MM.1S (cell line): ENCODE measurements around the gene LIPE.

Experiments used
- DNase-seq: peaks from one replicate; pipeline ENCODE4 v3.0.0-alpha.2; 2015
- H2AFZ ChIP-seq: fragments of 300-600 bp; sonication (generic); 2 replicates; pipeline ENCODE4 v1.6.0; 2016; ENCODE audit warnings: antibody characterized with exemption, low read length
- H3F3A ChIP-seq: fragments of 300-600 bp; sonication (generic); 2 replicates; pipeline ENCODE4 v1.6.1; 2016; ENCODE audit warnings: mild to moderate bottlenecking, antibody characterized with exemption, low read length, moderate library complexity, mixed read lengths; ENCODE audit not compliant: insufficient read depth
- H3K27ac ChIP-seq: fragments of 300-600 bp; sonication (generic); 2 replicates; pipeline ENCODE4 v1.5.1; 2016; ENCODE audit warnings: mild to moderate bottlenecking, low read length
- H3K27me3 ChIP-seq: fragments of 300-600 bp; sonication (generic); replicated peaks from 2 replicates; pipeline ENCODE4 v1.6.0; 2016; ENCODE audit warnings: low read length; ENCODE audit not compliant: insufficient read depth
- H3K36me3 ChIP-seq: fragments of 300-600 bp; sonication (generic); replicated peaks from 2 replicates; pipeline ENCODE4 v1.6.1; 2016; ENCODE audit warnings: mild to moderate bottlenecking, low read length, mixed read lengths; ENCODE audit not compliant: insufficient read depth
- H3K4me1 ChIP-seq: fragments of 300-600 bp; sonication (generic); 2 replicates; pipeline ENCODE4 v1.6.1; 2016; ENCODE audit warnings: low read length, mixed read lengths
- H3K4me2 ChIP-seq: fragments of 300-600 bp; sonication (generic); 2 replicates; pipeline ENCODE4 v1.6.0; 2016; ENCODE audit warnings: low read depth, low read length
- H3K4me3 ChIP-seq: fragments of 300-600 bp; sonication (generic); 2 replicates; pipeline ENCODE4 v1.5.1; 2016; ENCODE audit warnings: low read length, mixed read lengths
- H3K79me2 ChIP-seq: fragments of 300-600 bp; sonication (generic); 2 replicates; pipeline ENCODE4 v1.6.1; 2016; ENCODE audit warnings: mixed run types, low read length, mixed read lengths
- H3K9ac ChIP-seq: fragments of 300-600 bp; sonication (generic); 2 replicates; pipeline ENCODE4 v1.6.1; 2016; ENCODE audit warnings: low read length, mixed read lengths
- H3K9me2 ChIP-seq: fragments of 300-600 bp; sonication (generic); replicated peaks from 2 replicates; pipeline ENCODE4 v1.6.1; 2016; ENCODE audit warnings: mild to moderate bottlenecking, low read length, mixed read lengths; ENCODE audit not compliant: insufficient read depth
- H3K9me3 ChIP-seq: fragments of 300-600 bp; sonication (generic); replicated peaks from 2 replicates; pipeline ENCODE4 v1.6.1; 2016; ENCODE audit warnings: mild to moderate bottlenecking, low read length, mixed read lengths; ENCODE audit not compliant: insufficient read depth
- H4K20me1 ChIP-seq: fragments of 300-600 bp; sonication (generic); 2 replicates; pipeline ENCODE4 v1.6.1; 2016; ENCODE audit warnings: mild to moderate bottlenecking, low read length, moderate library complexity, mixed read lengths; ENCODE audit not compliant: insufficient read depth
- EZH2 ChIP-seq: fragments of 300-600 bp; sonication (generic); optimal IDR thresholded peaks from 2 replicates; pipeline ENCODE3; 2017; ENCODE audit warnings: low read depth, mild to moderate bottlenecking, antibody characterized with exemption, low read length, mixed read lengths
- EZH2phosphoT487 ChIP-seq: fragments of 300-600 bp; sonication (generic); IDR thresholded peaks from 2 replicates; pipeline ENCODE4 v1.6.1; 2018; ENCODE audit warnings: antibody characterized with exemption, low read length
- TF ChIP-seq, protein P1 (sequence below): fragments of 300-600 bp; sonication (generic); IDR thresholded peaks from 2 replicates; pipeline ENCODE4 v1.5.1; 2016; ENCODE audit warnings: antibody characterized with exemption, low read length, mixed read lengths

The LIPE gene

DNA sequence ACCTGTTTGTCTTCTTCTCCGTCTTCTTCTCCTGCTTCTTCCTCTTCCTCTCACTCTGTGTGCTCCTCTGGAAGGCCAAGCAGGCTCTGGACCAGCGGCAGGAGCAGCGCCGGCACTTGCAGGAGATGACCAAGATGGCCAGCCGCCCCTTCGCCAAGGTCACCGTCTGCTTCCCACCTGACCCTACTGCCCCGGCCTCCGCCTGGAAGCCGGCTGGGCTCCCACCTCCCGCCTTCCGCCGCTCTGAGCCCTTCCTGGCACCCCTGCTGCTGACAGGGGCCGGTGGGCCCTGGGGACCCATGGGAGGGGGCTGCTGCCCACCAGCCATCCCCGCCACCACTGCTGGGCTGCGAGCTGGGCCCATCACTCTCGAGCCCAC is 51.0 kb downstream of the LIPE start:
- Histone ChIP-seq H3K79me2 (no peaks in the 10 kb centered on the region), H3K36me3 (no peaks in the 10 kb centered on the region), H3K27me3 (peaks cover 6% of the 10 kb centered on the region), H3K4me3 (no peak overlapping the region), H3K9ac (no peak overlapping the region), H3F3A (no peaks in the 10 kb centered on the region), H3K27ac (no peak overlapping the region), H2AFZ (no peak overlapping the region), H3K4me2 (no peak overlapping the region), H3K4me1 (no peaks in the 10 kb centered on the region), H3K9me3 (no peaks in the 10 kb centered on the region), H3K9me2 (no peaks in the 10 kb centered on the region), H4K20me1 (no peaks in the 10 kb centered on the region)
- TF ChIP-seq EZH2: no peak
- no peak for TF ChIP-seq EZH2phosphoT487
- TF ChIP-seq, protein P1, sequence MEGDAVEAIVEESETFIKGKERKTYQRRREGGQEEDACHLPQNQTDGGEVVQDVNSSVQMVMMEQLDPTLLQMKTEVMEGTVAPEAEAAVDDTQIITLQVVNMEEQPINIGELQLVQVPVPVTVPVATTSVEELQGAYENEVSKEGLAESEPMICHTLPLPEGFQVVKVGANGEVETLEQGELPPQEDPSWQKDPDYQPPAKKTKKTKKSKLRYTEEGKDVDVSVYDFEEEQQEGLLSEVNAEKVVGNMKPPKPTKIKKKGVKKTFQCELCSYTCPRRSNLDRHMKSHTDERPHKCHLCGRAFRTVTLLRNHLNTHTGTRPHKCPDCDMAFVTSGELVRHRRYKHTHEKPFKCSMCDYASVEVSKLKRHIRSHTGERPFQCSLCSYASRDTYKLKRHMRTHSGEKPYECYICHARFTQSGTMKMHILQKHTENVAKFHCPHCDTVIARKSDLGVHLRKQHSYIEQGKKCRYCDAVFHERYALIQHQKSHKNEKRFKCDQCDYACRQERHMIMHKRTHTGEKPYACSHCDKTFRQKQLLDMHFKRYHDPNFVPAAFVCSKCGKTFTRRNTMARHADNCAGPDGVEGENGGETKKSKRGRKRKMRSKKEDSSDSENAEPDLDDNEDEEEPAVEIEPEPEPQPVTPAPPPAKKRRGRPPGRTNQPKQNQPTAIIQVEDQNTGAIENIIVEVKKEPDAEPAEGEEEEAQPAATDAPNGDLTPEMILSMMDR: no peak
- DNase-seq: no peak

- H3K9ac ChIP-seq: no peak overlapping the region
- no peak overlapping the region for H3K27ac ChIP-seq
- no peak overlapping the region for H3K4me3 ChIP-seq
- no peak overlapping the region for H3K4me2 ChIP-seq
- no peaks in the 10 kb centered on the region for H4K20me1 ChIP-seq
- no peaks in the 10 kb centered on the region for H3K4me1 ChIP-seq
- H3K36me3 ChIP-seq: no peaks in the 10 kb centered on the region
- TF ChIP-seq EZH2 (no peak), EZH2phosphoT487 (no peak)
- TF ChIP-seq, protein P1: no peak
- H3K9me2 ChIP-seq: no peaks in the 10 kb centered on the region
- no peak overlapping the region for H2AFZ ChIP-seq
- peaks cover 3% of the 10 kb centered on the region for H3K27me3 ChIP-seq
- H3K9me3 ChIP-seq: no peaks in the 10 kb centered on the region
- no peaks in the 10 kb centered on the region for H3K79me2 ChIP-seq
- no peak for DNase-seq
- no peaks in the 10 kb centered on the region for H3F3A ChIP-seq
Observed at GRCh38 chr19:42375415-42376176, 51.6 kb downstream of the LIPE start.

DNA sequence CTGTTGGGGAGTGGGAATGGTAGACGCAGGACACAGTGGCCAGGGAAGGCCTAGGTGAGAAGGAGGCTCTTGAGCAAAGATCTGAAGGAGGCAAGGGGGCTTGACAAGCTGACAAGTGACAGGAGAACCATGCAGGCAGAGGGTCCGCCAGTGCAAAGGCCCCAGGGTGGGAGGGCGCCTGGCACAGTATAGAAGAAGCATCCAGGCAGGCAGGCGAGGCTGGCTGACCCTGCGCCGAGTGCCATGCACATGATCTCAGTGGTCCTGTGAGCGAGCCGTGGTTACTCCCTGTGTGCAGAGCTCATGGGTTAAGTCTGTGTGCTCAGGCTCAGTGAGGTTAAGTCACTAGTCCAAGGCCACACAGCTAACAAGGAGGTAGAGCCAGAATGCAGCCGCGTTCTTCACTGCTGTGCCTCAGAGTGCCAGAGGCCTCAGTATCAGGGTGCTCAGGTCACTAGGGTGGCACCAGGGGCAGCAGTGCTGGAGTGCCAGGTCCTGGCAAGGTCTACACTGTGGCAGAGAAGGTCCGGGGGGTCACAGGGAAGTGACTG is 52.3 kb downstream of the LIPE start:
- Histone ChIP-seq H3K4me1 (no peaks in the 10 kb centered on the region), H4K20me1 (no peaks in the 10 kb centered on the region), H3K9ac (no peak overlapping the region), H3K36me3 (no peaks in the 10 kb centered on the region), H3K4me2 (no peak overlapping the region), H3F3A (no peaks in the 10 kb centered on the region), H3K79me2 (no peaks in the 10 kb centered on the region), H3K27me3 (no peaks in the 10 kb centered on the region; the same call in 1 of the 2 replicates), H3K9me3 (no peaks in the 10 kb centered on the region), H2AFZ (no peak overlapping the region), H3K4me3 (no peak overlapping the region), H3K9me2 (no peaks in the 10 kb centered on the region), H3K27ac (no peak overlapping the region)
- TF ChIP-seq, protein P1: no peak
- TF ChIP-seq EZH2 (no peak), EZH2phosphoT487 (no peak)
- no peak for DNase-seq
